Right lobe of liver (tissue), 6 donors: Measurements from ENCODE around the gene DIP2A. TPM values are rescaled to one million over a fixed set of nuclear protein-coding genes. Genes with fewer than 3 reads are reported as not detected.

Experiments used
- ATAC-seq, 4 donors: fragments of 200-7000 bp; cut with Tn5 transposase; one replicate each; pipeline ENCODE4 v1.9.1; 2020; ENCODE audit warnings: mild to moderate bottlenecking in 4 of 4, moderate library complexity in 4 of 4
- DNase-seq, 3 donors: peaks; one replicate each; pipeline ENCODE4 v3.0.0-alpha.2; 2020
- H3K27ac ChIP-seq, 3 donors: fragments of 200-600 bp; one replicate each; pipeline ENCODE4 v1.8.0; 2022
- H3K27me3 ChIP-seq, 2 donors: fragments of 200-600 bp; one replicate each; pipeline ENCODE4 v1.8.0; 2022
- H3K36me3 ChIP-seq, 4 donors: fragments of 200-600 bp; sonication (generic) in 1 of 4; one replicate each; pipeline versions ENCODE4 v1.5.1 to v1.8.0; 2017 to 2022; ENCODE audit warnings: control low read depth in 1 of 4
- H3K4me1 ChIP-seq, 4 donors: fragments of 200-600 bp; sonication (generic) in 1 of 4; one replicate each; pipeline versions ENCODE4 v1.5.1 to v1.8.0; 2017 to 2022; ENCODE audit warnings: control low read depth in 1 of 4
- H3K4me3 ChIP-seq, 3 donors: fragments of 200-600 bp; one replicate each; pipeline ENCODE4 v1.8.0; 2022
- H3K9me3 ChIP-seq, 4 donors: fragments of 200-600 bp; sonication (generic) in 1 of 4; one replicate each; pipeline versions ENCODE4 v1.5.1 to v1.8.0; 2017 to 2022; ENCODE audit warnings: control low read depth in 1 of 4
- CTCF ChIP-seq, 4 donors: fragments of 200-600 bp in 3 of 4; fragments of 450-650 bp in 1 of 4; IDR thresholded peaks; one replicate each; pipeline versions ENCODE4 v1.5.1 to v1.8.0; 2016 to 2022; ENCODE audit warnings: antibody characterized with exemption in 4 of 4, mild to moderate bottlenecking in 2 of 4
- POLR2A ChIP-seq: fragments of 450-650 bp; IDR thresholded peaks from one replicate; pipeline ENCODE4 v1.6.1; 2017; ENCODE audit warnings: antibody characterized with exemption, mild to moderate bottlenecking
- WGBS: methylation state at CpG from one replicate; pipeline ENCODE4 v1.1.6; 2018; ENCODE audit warnings: low coverage, low lambda C conversion rate; ENCODE audit not compliant: insufficient coverage; ENCODE audit errors: missing lambda C conversion rate; 5-methylcytosine and 5-hydroxymethylcytosine counted together
- intact Hi-C, 2 donors: fragments of 100-400 bp; cut with DNase I; formaldehyde crosslinking; loops; one replicate each; pipeline versions ENCODE4 v1.11.2 to v1.14.1; 2022
- total RNA-seq, 6 experiments: library from RNA; depleted of rRNA in 2 of 6; stranded (reverse); fragments of >200 nt in 2 of 6; fragmentation: NEBNext Ultra II Directional in 3 of 6; extraction: Animal tissue kit (Norgen Biotek cat#: 25700) in 3 of 6; gene quantifications; one replicate each; pipeline versions ENCODE4 v1.1.0 to v1.2.4, GENCODE V29; 2016 to 2023
- donor health status: DM: no; HTN: yes; CAD: no.
- donor health status: DM: no; HTN: no; CAD: no.
- donor health status: DM: no; HTN: no; CAD: no.
- donor health status: DM: no; HTN: yes; CAD: no.
- donor health status: DM: no; HTN: yes; CAD: no.

The DIP2A gene
- total RNA-seq, 6 experiments from 2014 or later = 12.3 to 14.4 (median 13.1) TPM

GRCh38 chr21:46562964-46563607 is 104.4 kb downstream of the DIP2A start:
- no peaks in the 10 kb centered on the region for H3K4me1 ChIP-seq
- no peak overlapping the region for H3K27ac ChIP-seq
- no peak overlapping the region for H3K4me3 ChIP-seq
- 100% methylated on average over 4 of the region's 14 CpGs for WGBS
- no peak for ATAC-seq
- DNase-seq = no peak
- H3K36me3 ChIP-seq = peaks cover 0 to 46% (median 6%) of the 10 kb centered on the region in 4 donors
- intact Hi-C loops = no loop called here
- H3K27me3 ChIP-seq = no peaks in the 10 kb centered on the region
- no peaks in the 10 kb centered on the region for H3K9me3 ChIP-seq
- no peak for TF ChIP-seq CTCF (IDR thresholded peaks at IDR 0.05)
- no peak for TF ChIP-seq POLR2A

- no peak for ATAC-seq
- no peaks in the 10 kb centered on the region for H3K4me1 ChIP-seq
- H3K27ac ChIP-seq = no peak overlapping the region
- no peak for TF ChIP-seq CTCF (IDR thresholded peaks at IDR 0.05)
- no peak for TF ChIP-seq POLR2A
- intact Hi-C loops = no loop called here
- peaks cover 0 to 48% (median 6%) of the 10 kb centered on the region in 4 donors for H3K36me3 ChIP-seq
- WGBS = no CpG with 5 or more reads among the region's 10 CpGs
- no peak overlapping the region for H3K4me3 ChIP-seq
- DNase-seq = no peak
- H3K27me3 ChIP-seq = no peaks in the 10 kb centered on the region
- H3K9me3 ChIP-seq = no peaks in the 10 kb centered on the region
Observed at GRCh38 chr21:46564391-46564790, 105.7 kb downstream of the DIP2A start.

- TF ChIP-seq POLR2A (no peak), CTCF (IDR thresholded peaks at IDR 0.05) (no peak)
- H3K9me3 ChIP-seq = no peaks in the 10 kb centered on the region
- intact Hi-C loops = no loop called here
- H3K27ac ChIP-seq = no peak overlapping the region
- DNase-seq (peak in 1 of 3 donors; percentile 54), ATAC-seq (no peak)
- H3K27me3 ChIP-seq = no peaks in the 10 kb centered on the region
- no peaks in the 10 kb centered on the region for H3K4me1 ChIP-seq
- H3K36me3 ChIP-seq = peaks cover 0 to 40% (median 6%) of the 10 kb centered on the region in 4 donors
- WGBS = 100% methylated on average over 13 of the region's 15 CpGs
- no peak overlapping the region for H3K4me3 ChIP-seq
Observed at GRCh38 chr21:46567348-46567747, 108.7 kb downstream of the DIP2A start.

GRCh38 chr21:46568562-46568961 is 109.9 kb downstream of the DIP2A start:
- intact Hi-C loops = no loop called here
- TF ChIP-seq CTCF (IDR thresholded peaks at IDR 0.05) (no peak), POLR2A (no peak)
- no peak overlapping the region for H3K4me3 ChIP-seq
- H3K27me3 ChIP-seq = no peaks in the 10 kb centered on the region
- DNase-seq = no peak
- 94% methylated on average over 4 of the region's 4 CpGs for WGBS
- no peaks in the 10 kb centered on the region for H3K9me3 ChIP-seq
- H3K27ac ChIP-seq = no peak overlapping the region
- no peaks in the 10 kb centered on the region for H3K4me1 ChIP-seq
- ATAC-seq = no peak
- H3K36me3 ChIP-seq = peaks cover 0 to 35% (median 6%) of the 10 kb centered on the region in 4 donors
